ENCODE results near the gene S1PR4.

GRCh38 chr19:3189702-3190469 lies 11.3 kb downstream of the S1PR4 start:
- TF ChIP-seq EZH2 (IDR thresholded peaks at IDR 0.05; ENCODE audit: insufficient read depth, poor library complexity, severe bottlenecking) (no peak), EZH2phosphoT487 (IDR thresholded peaks at IDR 0.05; ENCODE audit: insufficient read depth, low read depth) (no peak)
